PC-3 (cell line): ENCODE data around the gene CD52. TPM values are rescaled to one million over a fixed set of nuclear protein-coding genes. Genes with fewer than 3 reads are reported as not detected.

Experiments
- ATAC-seq: fragments of 200-7000 bp; cut with Tn5 transposase; 2 replicates; pipeline ENCODE4 v1.9.1; 2020; ENCODE audit warnings: mild to moderate bottlenecking, moderate library complexity
- BruUV-seq: library from RNA; stranded (reverse); fragments of 400-500 nt; replicated peaks from 2 replicates; lab custom pipeline; 2021; lab: Mats Ljungman, UMichigan
- CTCF ChIA-PET: fragments of 300-600 bp; sonication (Branson Sonifier 250); formaldehyde crosslinking; loops from one replicate; lab custom pipeline; 2022; ENCODE audit warnings: antibody characterized with exemption; lab: Charles Lee
- POLR2A ChIA-PET: fragments of 300-600 bp; sonication (Branson Sonifier 250); formaldehyde crosslinking; loops from one replicate; lab custom pipeline; 2022; ENCODE audit warnings: antibody characterized with exemption; ENCODE audit not compliant: unreplicated experiment; lab: Charles Lee
- DNase-seq: peaks from one replicate; pipeline ENCODE4 v3.0.0-alpha.2; 2015
- H2AFZ ChIP-seq: fragments of 300-600 bp; sonication (generic); 2 replicates; pipeline ENCODE4 v1.6.0; 2016; ENCODE audit warnings: antibody characterized with exemption, low read length
- H3F3A ChIP-seq: fragments of 300-600 bp; sonication (generic); one replicate; pipeline ENCODE4 v1.6.0; 2017; ENCODE audit warnings: antibody characterized with exemption, low read length, control low read depth, mild to moderate bottlenecking; ENCODE audit not compliant: unreplicated experiment
- H3K27ac ChIP-seq: fragments of 300-600 bp; sonication (generic); 2 replicates; pipeline ENCODE4 v1.5.1; 2016; ENCODE audit warnings: mild to moderate bottlenecking, low read length
- H3K27me3 ChIP-seq: fragments of 300-600 bp; sonication (generic); 2 replicates; pipeline ENCODE4 v1.6.1; 2016; ENCODE audit warnings: low read length, mixed read lengths
- H3K36me3 ChIP-seq: fragments of 300-600 bp; sonication (generic); 2 replicates; pipeline ENCODE4 v1.6.1; 2016; ENCODE audit warnings: low read depth, mixed run types, low read length, mixed read lengths
- H3K4me1 ChIP-seq: fragments of 300-600 bp; sonication (generic); 2 replicates; pipeline ENCODE4 v1.5.1; 2016; ENCODE audit warnings: low read length; ENCODE audit not compliant: insufficient read depth
- H3K4me2 ChIP-seq: fragments of 300-600 bp; sonication (generic); 2 replicates; pipeline ENCODE4 v1.6.0; 2016; ENCODE audit warnings: low read length
- H3K4me3 ChIP-seq: fragments of 300-600 bp; sonication (generic); 2 replicates; pipeline ENCODE4 v1.5.1; 2016; ENCODE audit warnings: mild to moderate bottlenecking, low read length, mixed read lengths
- H3K79me2 ChIP-seq: fragments of 300-600 bp; sonication (generic); 2 replicates; pipeline ENCODE4 v1.6.1; 2017; ENCODE audit warnings: low read length, mixed read lengths
- H3K9ac ChIP-seq: fragments of 300-600 bp; sonication (generic); 2 replicates; pipeline ENCODE4 v1.6.0; 2016; ENCODE audit warnings: mild to moderate bottlenecking, low read length
- H3K9me2 ChIP-seq: fragments of 300-600 bp; sonication (generic); replicated peaks from 2 replicates; pipeline ENCODE4 v1.6.1; 2016; ENCODE audit warnings: mixed run types, low read length, mixed read lengths
- H3K9me3 ChIP-seq: fragments of 300-600 bp; sonication (generic); 2 replicates; pipeline ENCODE4 v1.6.1; 2016; ENCODE audit warnings: low read length, mixed read lengths
- H4K20me1 ChIP-seq: fragments of 300-600 bp; sonication (generic); 2 replicates; pipeline ENCODE4 v1.6.1; 2016; ENCODE audit warnings: low read length, mixed read lengths
- CTCF ChIP-seq: fragments of 300-600 bp; sonication (generic); conservative IDR thresholded peaks from 2 replicates; pipeline ENCODE4 v1.5.1; 2017; ENCODE audit warnings: antibody characterized with exemption, low read depth, mild to moderate bottlenecking, low read length
- EZH2 ChIP-seq: fragments of 300-600 bp; sonication (generic); IDR thresholded peaks from one replicate; pipeline ENCODE4 v1.6.1; 2017; ENCODE audit warnings: antibody characterized with exemption, mild to moderate bottlenecking, low read length; ENCODE audit not compliant: unreplicated experiment
- EZH2phosphoT487 ChIP-seq: fragments of 300-600 bp; sonication (generic); IDR thresholded peaks from 2 replicates; pipeline ENCODE4 v1.6.1; 2018; ENCODE audit warnings: mild to moderate bottlenecking, antibody characterized with exemption, low read length, borderline replicate concordance
- intact Hi-C: fragments of 100-400 bp; cut with micrococcal nuclease; formaldehyde crosslinking; loops from 2 replicates; pipeline ENCODE4 v1.9.0; 2023
- total RNA-seq: library from RNA; depleted of rRNA; stranded (reverse); fragments of >200 nt; gene quantifications from 2 replicates; pipeline ENCODE4 v1.2.3, GENCODE V29; 2014

The CD52 gene
- total RNA-seq, 1 experiment from 2014 or later = not detected

GRCh38 chr1:26352338-26352679 is 34.6 kb downstream of the CD52 start:
- Histone ChIP-seq H3K4me2 (peak overlapping the region; percentile 82), H3K9ac (peak overlapping the region; percentile 61)
- BruUV-seq = TSS peak; percentile 82

GRCh38 chr1:26353210-26353859 is 35.6 kb downstream of the CD52 start:
- no peak for ATAC-seq
- peak overlapping the region; percentile 32; the same call in 1 of the 2 replicates for H2AFZ ChIP-seq
- CTCF ChIA-PET = no interaction called here
- H3K4me3 ChIP-seq = peak overlapping the region; percentile 58
- H3K27ac ChIP-seq = peak overlapping the region; percentile 85
- H3K9me3 ChIP-seq = no peaks in the 10 kb centered on the region
- intact Hi-C loops = no loop called here
- no peak for TF ChIP-seq EZH2phosphoT487
- BruUV-seq = TSS peak; percentile 74
- H3K4me1 ChIP-seq = peaks cover 68% of the 10 kb centered on the region
- POLR2A ChIA-PET = no interaction called here
- no peaks in the 10 kb centered on the region for H3K9me2 ChIP-seq
- DNase-seq = peak; percentile 32
- no peaks in the 10 kb centered on the region for H3K36me3 ChIP-seq
- peak overlapping the region; percentile 61 for H3K9ac ChIP-seq
- no peaks in the 10 kb centered on the region for H3K27me3 ChIP-seq
- H3F3A ChIP-seq = no peaks in the 10 kb centered on the region
- no peaks in the 10 kb centered on the region for H4K20me1 ChIP-seq
- peaks cover 12% of the 10 kb centered on the region; the same call in 1 of the 2 replicates for H3K79me2 ChIP-seq
- peak overlapping the region; percentile 82 for H3K4me2 ChIP-seq

More at GRCh38 chr1:26352338-26352679, 34.6 kb downstream of the CD52 start:
- H2AFZ ChIP-seq = no peak overlapping the region
- peaks cover 12% of the 10 kb centered on the region; the same call in 1 of the 2 replicates for H3K79me2 ChIP-seq
- peak overlapping the region; percentile 34 for H3K4me3 ChIP-seq
- H3K27me3 ChIP-seq = no peaks in the 10 kb centered on the region
- H3K9me2 ChIP-seq = no peaks in the 10 kb centered on the region
- H3K36me3 ChIP-seq = no peaks in the 10 kb centered on the region
- H3K9me3 ChIP-seq = no peaks in the 10 kb centered on the region
- ATAC-seq (no peak), DNase-seq (no peak)
- ChIA-PET CTCF (interaction anchor here (0.6 kb wide), 1 partner anchor 65 kb away, joined by 3 read pairs; no protein-coding TSS in a partner anchor), POLR2A (no interaction called here)
- TF ChIP-seq EZH2phosphoT487 = no peak
- H4K20me1 ChIP-seq = no peaks in the 10 kb centered on the region
- no peaks in the 10 kb centered on the region for H3F3A ChIP-seq
- peaks cover 65% of the 10 kb centered on the region for H3K4me1 ChIP-seq
- intact Hi-C loops = no loop called here
- peak overlapping the region; percentile 85 for H3K27ac ChIP-seq

GRCh38 chr1:26353976-26354820 is 36.4 kb downstream of the CD52 start, which contains the start of gene CRYBG2:
Gene CRYBG2, minus strand, starts transcription at chr1:26354130. Its CDS starts 7,473 bp downstream, at chr1:26346657.
- peaks cover 75% of the 10 kb centered on the region for H3K4me1 ChIP-seq

More at GRCh38 chr1:26353976-26354820, 36.4 kb downstream of the CD52 start, which contains the start of gene CRYBG2:
- intact Hi-C loops = no loop called here
- H3K27me3 ChIP-seq = no peaks in the 10 kb centered on the region
- H3K9me2 ChIP-seq = no peaks in the 10 kb centered on the region
- ATAC-seq (peak; percentile 68), DNase-seq (peak; percentile 90)
- peak within 1 kb of the TSS; percentile 32; the same call in 1 of the 2 replicates for H2AFZ ChIP-seq
- peak within 1 kb of the TSS; percentile 82 for H3K4me2 ChIP-seq
- peaks cover 12% of the 10 kb centered on the region; the same call in 1 of the 2 replicates for H3K79me2 ChIP-seq
- peak within 1 kb of the TSS; percentile 58 for H3K4me3 ChIP-seq
- no TSS peak for BruUV-seq
- ChIA-PET POLR2A (interaction anchor here (0.6 kb wide), 1 partner anchor 10 kb away, joined by 3 read pairs; no protein-coding TSS in a partner anchor), CTCF (no interaction called here)
- TF ChIP-seq CTCF = no peak
- no peak for TF ChIP-seq EZH2phosphoT487
- TF ChIP-seq EZH2 = no peak
- H3K27ac ChIP-seq = peak within 1 kb of the TSS; percentile 85
- no peaks in the 10 kb centered on the region for H3K36me3 ChIP-seq
- no peaks in the 10 kb centered on the region for H3K9me3 ChIP-seq
- H3K9ac ChIP-seq = peak within 1 kb of the TSS; percentile 61
- H3F3A ChIP-seq = no peaks in the 10 kb centered on the region
- H4K20me1 ChIP-seq = no peaks in the 10 kb centered on the region
